ENCODE data around the gene ERFL. TPM values are rescaled to one million over a fixed set of nuclear protein-coding genes. Genes with fewer than 3 reads are reported as not detected.

Gene ERFL
- total and polyA plus RNA-seq, 5 experiments from 2014 or later: 7.5 to 8.1 TPM; not detected in 3

- peak; percentile 59 to 63 for ATAC-seq
- H3K4me3 Mint-ChIP-seq: peak overlapping the region; percentile 79 to 99 (median 97)
- POLR2A ChIA-PET: interaction anchor here (0.6 to 4.3 kb wide), 16 partner anchors 13 to 1815 kb away, joined by 3 to 45 read pairs (median 7); partner anchors contain the start of genes CD79A, RPS19 and ZNF574
- peak overlapping the region; percentile 64 to 96 (median 92) for H3K27ac Mint-ChIP-seq
- peaks cover 16 to 22% (median 20%) of the 10 kb centered on the region in 4 donors for H3K4me1 Mint-ChIP-seq
- H3K9me3 Mint-ChIP-seq: no peaks in the 10 kb centered on the region
- peak; percentile 40 to 87 (median 73) for DNase-seq
- H3K27me3 Mint-ChIP-seq: no peaks in the 10 kb centered on the region
- peaks cover 0 to 14% (median 0%) of the 10 kb centered on the region in 3 donors for H3K36me3 Mint-ChIP-seq
Measured at GRCh38 chr19:41958367-41959055, 30.3 kb upstream of the ERFL start.

- H3K4me3 Mint-ChIP-seq: peak overlapping the region; percentile 79 to 99 (median 97)
- H3K27me3 Mint-ChIP-seq: no peaks in the 10 kb centered on the region
- H3K9me3 Mint-ChIP-seq: no peaks in the 10 kb centered on the region
- peaks cover 16 to 22% (median 20%) of the 10 kb centered on the region in 4 donors for H3K4me1 Mint-ChIP-seq
- H3K27ac Mint-ChIP-seq: peak overlapping the region; percentile 64 to 96 (median 92)
- POLR2A ChIA-PET: interaction anchor here (0.6 to 4.3 kb wide), 8 partner anchors 12 to 104 kb away, joined by 3 to 45 read pairs (median 10); partner anchors contain the start of genes CD79A and RPS19
- ATAC-seq (no peak), DNase-seq (peak in 1 of 10 donors; percentile 32)
- peaks cover 0 to 14% (median 0%) of the 10 kb centered on the region in 3 donors for H3K36me3 Mint-ChIP-seq
Measured at GRCh38 chr19:41957838-41958366, 29.7 kb upstream of the ERFL start.

GRCh38 chr19:41957161-41957837, 29.1 kb upstream of the ERFL start:
- peaks cover 16 to 22% (median 20%) of the 10 kb centered on the region in 4 donors for H3K4me1 Mint-ChIP-seq
- ATAC-seq: no peak
- POLR2A ChIA-PET: interaction anchor here (0.6 to 4.3 kb wide), 8 partner anchors 11 to 98 kb away, joined by 3 to 45 read pairs (median 10); partner anchors contain the start of genes CD79A and RPS19
- no peaks in the 10 kb centered on the region for H3K27me3 Mint-ChIP-seq
- H3K4me3 Mint-ChIP-seq: peak overlapping the region; percentile 79 to 99 (median 97)
- H3K36me3 Mint-ChIP-seq: peaks cover 0 to 14% (median 0%) of the 10 kb centered on the region in 3 donors
- H3K27ac Mint-ChIP-seq: peak overlapping the region; percentile 64 to 96 (median 92)
- no peaks in the 10 kb centered on the region for H3K9me3 Mint-ChIP-seq
- no peak for DNase-seq

GRCh38 chr19:41956621-41957020, 28.4 kb upstream of the ERFL start:
- POLR2A ChIA-PET: interaction anchor here (0.6 to 4.3 kb wide), 6 partner anchors 11 to 97 kb away, joined by 3 to 45 read pairs (median 12); partner anchors contain the start of gene RPS19
- no peaks in the 10 kb centered on the region for H3K27me3 Mint-ChIP-seq
- peak overlapping the region in 2 of 10 donors; percentile 20 to 40 for H3K4me3 Mint-ChIP-seq
- H3K9me3 Mint-ChIP-seq: no peaks in the 10 kb centered on the region
- ATAC-seq (no peak), DNase-seq (no peak)
- peaks cover 0 to 15% (median 0%) of the 10 kb centered on the region in 3 donors for H3K36me3 Mint-ChIP-seq
- H3K4me1 Mint-ChIP-seq: peaks cover 18 to 26% (median 23%) of the 10 kb centered on the region in 4 donors
- H3K27ac Mint-ChIP-seq: peak overlapping the region in 2 of 10 donors; percentile 25 to 43

GRCh38 chr19:41955521-41955920, 27.3 kb upstream of the ERFL start:
- Mint-ChIP-seq H3K4me1 (peaks cover 22 to 30% (median 29%) of the 10 kb centered on the region in 4 donors), H3K27ac (peak overlapping the region in 3 of 10 donors; percentile 29 to 66 (median 65)), H3K27me3 (no peaks in the 10 kb centered on the region), H3K4me3 (no peak overlapping the region), H3K36me3 (peaks cover 0 to 15% (median 0%) of the 10 kb centered on the region in 3 donors), H3K9me3 (no peaks in the 10 kb centered on the region)
- no peak for ATAC-seq
- POLR2A ChIA-PET: interaction anchor here (0.6 kb wide), 1 partner anchor 28 kb away, joined by 3 read pairs; no protein-coding TSS in a partner anchor
- DNase-seq: no peak

- peak overlapping the region in 4 of 10 donors; percentile 22 to 66 (median 43) for H3K4me3 Mint-ChIP-seq
- POLR2A ChIA-PET: interaction anchor here (0.6 to 13.4 kb wide), 5 partner anchors 9 to 93 kb away, joined by 3 to 197 read pairs (median 26); partner anchors contain the start of genes ARHGEF1 and RPS19
- peaks cover 0 to 9% (median 0%) of the 10 kb centered on the region in 3 donors for H3K36me3 Mint-ChIP-seq
- peaks cover 17 to 35% (median 26%) of the 10 kb centered on the region in 4 donors for H3K4me1 Mint-ChIP-seq
- ATAC-seq (peak; percentile 86 to 88), DNase-seq (peak; percentile 69 to 93 (median 84))
- H3K9me3 Mint-ChIP-seq: no peaks in the 10 kb centered on the region
- peak overlapping the region; percentile 57 to 97 (median 86) for H3K27ac Mint-ChIP-seq
- H3K27me3 Mint-ChIP-seq: no peaks in the 10 kb centered on the region
Measured at GRCh38 chr19:41951686-41952172, 23.5 kb upstream of the ERFL start.

- POLR2A ChIA-PET: interaction anchor here (1.7 to 13.4 kb wide), 7 partner anchors 11 to 88 kb away, joined by 6 to 197 read pairs (median 24); partner anchors contain the start of genes ARHGEF1, ERFL, RABAC1 and RPS19
Measured at GRCh38 chr19:41947091-41947490, 18.8 kb upstream of the ERFL start.

GRCh38 chr19:41945135-41945766, 17.0 kb upstream of the ERFL start:
- H3K9me3 Mint-ChIP-seq: no peaks in the 10 kb centered on the region
- ATAC-seq (peak; percentile 87 to 90), DNase-seq (peak; percentile 51 to 97 (median 92))
- POLR2A ChIA-PET: interaction anchor here (0.6 to 13.4 kb wide), 15 partner anchors 9 to 567 kb away, joined by 3 to 197 read pairs (median 6); partner anchors contain the start of genes ARHGEF1, CD79A, ERFL and RABAC1
- peaks cover 38 to 74% (median 60%) of the 10 kb centered on the region in 4 donors for H3K4me1 Mint-ChIP-seq
- peak overlapping the region; percentile 27 to 80 (median 74) for H3K4me3 Mint-ChIP-seq
- H3K27ac Mint-ChIP-seq: peak overlapping the region; percentile 97 to 99 (median 98)
- H3K27me3 Mint-ChIP-seq: no peaks in the 10 kb centered on the region
- no peaks in the 10 kb centered on the region for H3K36me3 Mint-ChIP-seq

More at GRCh38 chr19:41947091-41947490, 18.8 kb upstream of the ERFL start:
- peaks cover 0 to 2% (median 0%) of the 10 kb centered on the region in 3 donors for H3K36me3 Mint-ChIP-seq
- H3K4me1 Mint-ChIP-seq: peaks cover 35 to 75% (median 56%) of the 10 kb centered on the region in 4 donors
- ATAC-seq: no peak
- H3K4me3 Mint-ChIP-seq: peak overlapping the region in 7 of 10 donors; percentile 26 to 64 (median 46)
- no peak for DNase-seq
- no peaks in the 10 kb centered on the region for H3K27me3 Mint-ChIP-seq
- H3K27ac Mint-ChIP-seq: peak overlapping the region; percentile 88 to 99 (median 95)
- H3K9me3 Mint-ChIP-seq: no peaks in the 10 kb centered on the region

- H3K36me3 Mint-ChIP-seq: no peaks in the 10 kb centered on the region
- H3K9me3 Mint-ChIP-seq: no peaks in the 10 kb centered on the region
- ATAC-seq (no peak), DNase-seq (no peak)
- POLR2A ChIA-PET: interaction anchor here (0.7 to 13.4 kb wide), 7 partner anchors 10 to 85 kb away, joined by 3 to 197 read pairs (median 4); partner anchors contain the start of genes ARHGEF1, CD79A, ERFL and RPS19
- H3K4me1 Mint-ChIP-seq: peaks cover 38 to 71% (median 60%) of the 10 kb centered on the region in 4 donors
- no peaks in the 10 kb centered on the region for H3K27me3 Mint-ChIP-seq
- peak overlapping the region; percentile 97 to 99 (median 98) for H3K27ac Mint-ChIP-seq
- H3K4me3 Mint-ChIP-seq: peak overlapping the region in 4 of 10 donors; percentile 9 to 78 (median 26)
Measured at GRCh38 chr19:41944336-41944735, 16.1 kb upstream of the ERFL start.

GRCh38 chr19:41941410-41942202, 13.4 kb upstream of the ERFL start:
- H3K4me3 Mint-ChIP-seq: peak overlapping the region; percentile 67 to 86 (median 75)
- no peaks in the 10 kb centered on the region for H3K27me3 Mint-ChIP-seq
- DNase-seq (no peak), ATAC-seq (no peak)
- no peaks in the 10 kb centered on the region for H3K36me3 Mint-ChIP-seq
- H3K4me1 Mint-ChIP-seq: peaks cover 34 to 65% (median 54%) of the 10 kb centered on the region in 4 donors
- peak overlapping the region; percentile 69 to 96 (median 89) for H3K27ac Mint-ChIP-seq
- POLR2A ChIA-PET: interaction anchor here (0.6 to 13.4 kb wide), 6 partner anchors 9 to 82 kb away, joined by 3 to 197 read pairs (median 6); partner anchors contain the start of genes ARHGEF1, CD79A and RPS19
- H3K9me3 Mint-ChIP-seq: no peaks in the 10 kb centered on the region
